Activated naive CD4-positive, alpha-beta T cell (primary cell): Measurements from ENCODE around the gene FNDC3A.

Experiments
- DNase-seq, 4 experiments: peaks; one replicate each; lab custom pipeline; 2025; lab: John Stamatoyannopoulos, UW

Gene FNDC3A

GRCh38 chr13:48975856-48976575 is at the start of gene FNDC3A:
TSS of gene FNDC3A (plus strand) at chr13:48975912. CDS start at chr13:49006191, 30,279 bp downstream.
- DNase-seq, result peak; percentile 77 to 86 (median 78)

GRCh38 chr13:48928757-48929430 is 46.8 kb upstream of the FNDC3A start:
- no peak for DNase-seq

GRCh38 chr13:48930918-48931317 is 44.8 kb upstream of the FNDC3A start:
- DNase-seq, result no peak

- DNase-seq, result no peak
Measured at GRCh38 chr13:48938308-48938943, 37.3 kb upstream of the FNDC3A start.

GRCh38 chr13:48939728-48940127 is 36.0 kb upstream of the FNDC3A start:
- DNase-seq, result no peak

- no peak for DNase-seq
Measured at GRCh38 chr13:48942131-48942530, 33.6 kb upstream of the FNDC3A start.

- DNase-seq, result no peak
Measured at GRCh38 chr13:48944221-48944620, 31.5 kb upstream of the FNDC3A start.

- no peak for DNase-seq
Measured at GRCh38 chr13:48945626-48946025, 30.1 kb upstream of the FNDC3A start.

GRCh38 chr13:48946163-48946562 is 29.5 kb upstream of the FNDC3A start:
- DNase-seq, result no peak

GRCh38 chr13:48949566-48950500 is 25.9 kb upstream of the FNDC3A start:
- DNase-seq, result no peak

- DNase-seq, result no peak
Measured at GRCh38 chr13:48950501-48950875, 25.2 kb upstream of the FNDC3A start.

- DNase-seq, result no peak
Measured at GRCh38 chr13:48954081-48954480, 21.6 kb upstream of the FNDC3A start.

- no peak for DNase-seq
Measured at GRCh38 chr13:48955536-48955935, 20.2 kb upstream of the FNDC3A start.

GRCh38 chr13:48961379-48961778 is 14.3 kb upstream of the FNDC3A start:
- DNase-seq, result no peak

GRCh38 chr13:48962281-48962680 is 13.4 kb upstream of the FNDC3A start:
- DNase-seq, result no peak

- no peak for DNase-seq
Measured at GRCh38 chr13:48965736-48966135, 10.0 kb upstream of the FNDC3A start.

- no peak for DNase-seq
Measured at GRCh38 chr13:48969685-48970084, 6.0 kb upstream of the FNDC3A start.

- no peak for DNase-seq
Measured at GRCh38 chr13:48973845-48974431, 1.8 kb upstream of the FNDC3A start.

GRCh38 chr13:48975101-48975855 is 434 bp upstream of the FNDC3A start:
- peak in 3 of 4 experiments; percentile 2 to 64 (median 47) for DNase-seq

GRCh38 chr13:48976576-48977285 is 1.0 kb downstream of the FNDC3A start:
- DNase-seq, result no peak
